Natural killer cell (primary cell): ENCODE measurements around the gene SPINK4. TPM values are rescaled to one million over a fixed set of nuclear protein-coding genes. Genes with fewer than 3 reads are reported as not detected.

Source experiments
- ATAC-seq, 3 donors: fragments of 150-1000 bp in 2 of 3; fragments of 200-7000 bp in 1 of 3; cut with Tn5 transposase; 1 replicate in 1 of 3; 2 replicates in 2 of 3; pipeline ENCODE4 v1.10.0; 2021; ENCODE audit warnings: mild to moderate bottlenecking in 2 of 3, moderate library complexity in 2 of 3
- DNase-seq, 2 donors: peaks; one replicate each; pipeline versions ENCODE4 v3.0.0 to v3.0.0-alpha.2; 2013 to 2021; ENCODE audit warnings: mixed read lengths in 1 of 2
- H3K27ac ChIP-seq: one replicate; pipeline ENCODE4 v1.5.1; 2013; ENCODE audit warnings: mild to moderate bottlenecking, low read length
- H3K27me3 ChIP-seq: one replicate; pipeline ENCODE4 v1.6.1; 2013; ENCODE audit warnings: low read length; ENCODE audit not compliant: control insufficient read depth, insufficient read depth
- H3K36me3 ChIP-seq: one replicate; pipeline ENCODE4 v1.6.1; 2013; ENCODE audit warnings: low read length; ENCODE audit not compliant: control insufficient read depth, insufficient read depth
- H3K4me1 ChIP-seq: one replicate; pipeline ENCODE4 v1.6.1; 2013; ENCODE audit warnings: low read length; ENCODE audit not compliant: control insufficient read depth, insufficient read depth
- H3K4me3 ChIP-seq: one replicate; pipeline ENCODE4 v1.5.1; 2013; ENCODE audit warnings: low read length
- H3K9me3 ChIP-seq: one replicate; pipeline ENCODE4 v1.6.1; 2013; ENCODE audit warnings: low read length; ENCODE audit not compliant: control insufficient read depth, insufficient read depth
- H3K27ac Mint-ChIP-seq, 2 donors: one replicate each; pipeline ENCODE4 v1.8.0; 2022; ENCODE audit warnings: mild to moderate bottlenecking in 2 of 2, mixed read lengths in 2 of 2, moderate library complexity in 1 of 2
- H3K27me3 Mint-ChIP-seq, 2 donors: one replicate each; pipeline ENCODE4 v1.8.0; 2022; ENCODE audit warnings: low read depth in 2 of 2, mixed read lengths in 2 of 2
- H3K36me3 Mint-ChIP-seq: one replicate; pipeline ENCODE4 v1.8.0; 2022; ENCODE audit warnings: mixed read lengths
- H3K4me1 Mint-ChIP-seq, 2 donors: one replicate each; pipeline ENCODE4 v1.8.0; 2022; ENCODE audit warnings: mixed read lengths in 2 of 2
- H3K4me3 Mint-ChIP-seq: one replicate; pipeline ENCODE4 v1.8.0; 2022; ENCODE audit warnings: mild to moderate bottlenecking, moderate library complexity, mixed read lengths
- H3K9me3 Mint-ChIP-seq, 2 donors: one replicate each; pipeline ENCODE4 v1.8.0; 2022; ENCODE audit warnings: mixed read lengths in 2 of 2
- CTCF ChIP-seq: fragments of 200-600 bp; IDR thresholded peaks from one replicate; pipeline ENCODE4 v1.8.0; 2022; ENCODE audit warnings: antibody characterized with exemption
- WGBS: methylation state at CpG from one replicate; pipeline ENCODE4 v1.1.7; 2013; ENCODE audit warnings: missing lambda C conversion rate; ENCODE audit not compliant: insufficient coverage; 5-methylcytosine and 5-hydroxymethylcytosine counted together
- intact Hi-C: fragments of 100-400 bp; cut with micrococcal nuclease; formaldehyde crosslinking; loops from one replicate; pipeline ENCODE4 v1.14.2; 2022
- total RNA-seq, 4 donors: library from RNA; stranded (reverse); fragments of 120-200 nt in 1 of 4; gene quantifications; one replicate each; pipeline versions ENCODE4 v1.2.3 to v1.2.4, GENCODE V29; 2013 to 2022

SPINK4 gene
- total RNA-seq, 3 donors from 2014 or later (not counting 1 experiment from before 2014, with no cell fraction given) = not detected

- Mint-ChIP-seq H3K4me3 (peak overlapping the region; percentile 22), H3K9me3 (no peaks in the 10 kb centered on the region), H3K27ac (peak overlapping the region; percentile 8 to 87), H3K4me1 (peaks cover 16 to 23% of the 10 kb centered on the region in 2 donors), H3K36me3 (no peaks in the 10 kb centered on the region), H3K27me3 (no peaks in the 10 kb centered on the region)
- no peak overlapping the region for H3K4me3 ChIP-seq
- H3K9me3 ChIP-seq = no peaks in the 10 kb centered on the region
- ATAC-seq (peak; percentile 86 to 99 (median 95)), DNase-seq (peak; percentile 42 to 66)
- H3K36me3 ChIP-seq = no peaks in the 10 kb centered on the region
- 16% methylated on average over 11 of the region's 11 CpGs for WGBS
- intact Hi-C loops = no loop called here
- H3K27ac ChIP-seq = peak overlapping the region; percentile 17
- no peak for TF ChIP-seq CTCF
- peaks cover 15% of the 10 kb centered on the region for H3K4me1 ChIP-seq
- no peaks in the 10 kb centered on the region for H3K27me3 ChIP-seq
Observed at GRCh38 chr9:33202552-33203201, 37.3 kb upstream of the SPINK4 start.

GRCh38 chr9:33209394-33209793, 30.6 kb upstream of the SPINK4 start:
- 100% methylated on average over 1 of the region's 1 CpG for WGBS
- Mint-ChIP-seq H3K9me3 (no peaks in the 10 kb centered on the region), H3K27me3 (no peaks in the 10 kb centered on the region), H3K4me3 (no peak overlapping the region), H3K4me1 (no peaks in the 10 kb centered on the region), H3K36me3 (no peaks in the 10 kb centered on the region), H3K27ac (no peak overlapping the region)
- Histone ChIP-seq H3K27me3 (no peaks in the 10 kb centered on the region), H3K27ac (no peak overlapping the region), H3K36me3 (no peaks in the 10 kb centered on the region), H3K4me3 (no peak overlapping the region), H3K9me3 (no peaks in the 10 kb centered on the region), H3K4me1 (no peaks in the 10 kb centered on the region)
- TF ChIP-seq CTCF = no peak
- intact Hi-C loops = no loop called here
- no peak for ATAC-seq
- DNase-seq = no peak

GRCh38 chr9:33210006-33210715, 29.8 kb upstream of the SPINK4 start:
- no peaks in the 10 kb centered on the region for H3K9me3 Mint-ChIP-seq
- H3K4me3 Mint-ChIP-seq = no peak overlapping the region
- DNase-seq (no peak), ATAC-seq (no peak)
- intact Hi-C loops = no loop called here
- no peaks in the 10 kb centered on the region for H3K36me3 Mint-ChIP-seq
- H3K27me3 Mint-ChIP-seq = no peaks in the 10 kb centered on the region
- no peak overlapping the region for H3K27ac ChIP-seq
- no peaks in the 10 kb centered on the region for H3K9me3 ChIP-seq
- H3K4me1 Mint-ChIP-seq = no peaks in the 10 kb centered on the region
- WGBS = 98% methylated on average over 3 of the region's 4 CpGs
- H3K27ac Mint-ChIP-seq = no peak overlapping the region
- H3K27me3 ChIP-seq = no peaks in the 10 kb centered on the region
- no peaks in the 10 kb centered on the region for H3K4me1 ChIP-seq
- H3K36me3 ChIP-seq = no peaks in the 10 kb centered on the region
- no peak overlapping the region for H3K4me3 ChIP-seq
- TF ChIP-seq CTCF = no peak
